Breast epithelium (tissue), 4 donors: ENCODE measurements around the gene YEATS4. TPM values are rescaled to one million over a fixed set of nuclear protein-coding genes. Genes with fewer than 3 reads are reported as not detected.
A peak's percentile ranks its signal among the peaks of the same experiment; 100 is the strongest.

Source experiments
- DNase-seq, 2 donors: peaks; one replicate each; pipeline ENCODE4 v3.0.0-alpha.2; 2019; ENCODE audit warnings: low spot score in 2 of 2
- H3K27ac ChIP-seq, 2 donors: fragments of 200-600 bp; sonication (generic) in 1 of 2; one replicate each; pipeline ENCODE4 v1.5.1; 2016 to 2019; ENCODE audit warnings: mild to moderate bottlenecking in 1 of 2
- H3K27me3 ChIP-seq, 2 donors: fragments of 200-600 bp; sonication (generic) in 1 of 2; one replicate each; pipeline versions ENCODE4 v1.5.1 to v1.6.0; 2017 to 2019; ENCODE audit warnings: control low read depth in 1 of 2, mild to moderate bottlenecking in 1 of 2
- H3K36me3 ChIP-seq: fragments of 200-600 bp; one replicate; pipeline ENCODE4 v1.5.1; 2019
- H3K4me1 ChIP-seq, 2 donors: fragments of 200-600 bp; sonication (generic); one replicate each; pipeline ENCODE4 v1.5.1; 2016 to 2019; ENCODE audit warnings: control low read depth in 1 of 2
- H3K4me3 ChIP-seq, 3 donors: fragments of 200-600 bp; sonication (generic); 1 replicate in 2 of 3; 2 replicates in 1 of 3; pipeline ENCODE4 v1.5.1; 2016 to 2019; ENCODE audit warnings: mild to moderate bottlenecking in 3 of 3, moderate library complexity in 2 of 3
- H3K9me3 ChIP-seq, 2 donors: fragments of 200-600 bp; sonication (generic) in 1 of 2; one replicate each; pipeline ENCODE4 v1.5.1; 2016 to 2019; ENCODE audit warnings: control low read depth in 1 of 2
- CTCF ChIP-seq, 3 donors: fragments of 450-650 bp; IDR thresholded peaks; one replicate each; pipeline ENCODE4 v1.5.1; 2016 to 2017; ENCODE audit warnings: antibody characterized with exemption in 3 of 3, mild to moderate bottlenecking in 3 of 3, moderate library complexity in 3 of 3
- POLR2A ChIP-seq: fragments of 450-650 bp; IDR thresholded peaks from one replicate; pipeline ENCODE4 v1.6.1; 2016; ENCODE audit warnings: antibody characterized with exemption, mild to moderate bottlenecking, moderate library complexity
- POLR2AphosphoS5 ChIP-seq, 3 donors: sonication (generic); formaldehyde crosslinking; IDR thresholded peaks; one replicate each; pipeline ENCODE4 v1.6.1; 2017; ENCODE audit warnings: antibody characterized with exemption in 3 of 3
- intact Hi-C: fragments of 100-400 bp; cut with DNase I; formaldehyde crosslinking; loops from one replicate; pipeline ENCODE4 v1.15.1; 2023; ENCODE audit warnings: low total_unique reads
- total RNA-seq, 3 donors: library from RNA; depleted of rRNA; stranded (reverse); fragments of >200 nt; gene quantifications; one replicate each; pipeline ENCODE4 v1.1.0, GENCODE V29; 2016

Gene YEATS4
- total RNA-seq, 3 donors from 2014 or later, result 13.8 to 23.0 (median 16.1) TPM

GRCh38 chr12:69388371-69388770 is 28.8 kb downstream of the YEATS4 start:
- H3K9me3 ChIP-seq, result no peaks in the 10 kb centered on the region
- no peak overlapping the region for H3K4me3 ChIP-seq
- intact Hi-C loops, result no loop called here
- no peak for DNase-seq
- H3K4me1 ChIP-seq, result no peaks in the 10 kb centered on the region
- H3K27ac ChIP-seq, result no peak overlapping the region
- no peaks in the 10 kb centered on the region for H3K27me3 ChIP-seq
- TF ChIP-seq POLR2AphosphoS5 (IDR thresholded peaks at IDR 0.05) (no peak), CTCF (IDR thresholded peaks at IDR 0.05) (peak; percentile 37 to 61 (median 49))
- peaks cover 4% of the 10 kb centered on the region for H3K36me3 ChIP-seq

- no peak overlapping the region for H3K27ac ChIP-seq
- intact Hi-C loops, result loop anchor here (2.0 kb wide), 1 partner anchor 57 kb away; no protein-coding TSS in a partner anchor
Measured at GRCh38 chr12:69389831-69390230, 30.3 kb downstream of the YEATS4 start.

GRCh38 chr12:69392179-69392928 is 32.8 kb downstream of the YEATS4 start:
- no peak overlapping the region for H3K27ac ChIP-seq
- peaks cover 4% of the 10 kb centered on the region for H3K36me3 ChIP-seq
- no peaks in the 10 kb centered on the region for H3K4me1 ChIP-seq
- no peaks in the 10 kb centered on the region for H3K27me3 ChIP-seq
- intact Hi-C loops, result no loop called here
- H3K4me3 ChIP-seq, result no peak overlapping the region
- TF ChIP-seq POLR2A, result no peak
- no peak for TF ChIP-seq POLR2AphosphoS5 (IDR thresholded peaks at IDR 0.05)
- no peak for TF ChIP-seq CTCF (IDR thresholded peaks at IDR 0.05)
- DNase-seq, result no peak
- H3K9me3 ChIP-seq, result peaks cover 0 to 4% of the 10 kb centered on the region in 2 donors

More at GRCh38 chr12:69389831-69390230, 30.3 kb downstream of the YEATS4 start:
- peaks cover 4% of the 10 kb centered on the region for H3K36me3 ChIP-seq
- H3K9me3 ChIP-seq, result no peaks in the 10 kb centered on the region
- no peaks in the 10 kb centered on the region for H3K4me1 ChIP-seq
- no peaks in the 10 kb centered on the region for H3K27me3 ChIP-seq
- DNase-seq, result no peak
- no peak overlapping the region for H3K4me3 ChIP-seq
- TF ChIP-seq POLR2AphosphoS5 (IDR thresholded peaks at IDR 0.05) (no peak), CTCF (IDR thresholded peaks at IDR 0.05) (no peak)

GRCh38 chr12:69396041-69396440 is 36.5 kb downstream of the YEATS4 start:
- Histone ChIP-seq H3K27ac (no peak overlapping the region), H3K4me1 (no peaks in the 10 kb centered on the region), H3K4me3 (no peak overlapping the region), H3K36me3 (no peaks in the 10 kb centered on the region), H3K9me3 (peaks cover 0 to 4% of the 10 kb centered on the region in 2 donors), H3K27me3 (no peaks in the 10 kb centered on the region)
- intact Hi-C loops, result loop anchor here (1.0 kb wide), 1 partner anchor 10 kb away; no protein-coding TSS in a partner anchor
- TF ChIP-seq POLR2A, result no peak
- no peak for TF ChIP-seq CTCF (IDR thresholded peaks at IDR 0.05)
- no peak for TF ChIP-seq POLR2AphosphoS5 (IDR thresholded peaks at IDR 0.05)
- no peak for DNase-seq

GRCh38 chr12:69396963-69397362 is 37.4 kb downstream of the YEATS4 start:
- TF ChIP-seq CTCF (IDR thresholded peaks at IDR 0.05), result no peak
- no peak for TF ChIP-seq POLR2AphosphoS5 (IDR thresholded peaks at IDR 0.05)
- no peak for TF ChIP-seq POLR2A
- no peaks in the 10 kb centered on the region for H3K36me3 ChIP-seq
- H3K9me3 ChIP-seq, result peaks cover 0 to 4% of the 10 kb centered on the region in 2 donors
- H3K27me3 ChIP-seq, result no peaks in the 10 kb centered on the region
- H3K4me3 ChIP-seq, result no peak overlapping the region
- no peak overlapping the region for H3K27ac ChIP-seq
- no peaks in the 10 kb centered on the region for H3K4me1 ChIP-seq
- DNase-seq, result no peak
- intact Hi-C loops, result loop anchor here (1.0 kb wide), 1 partner anchor 11 kb away; no protein-coding TSS in a partner anchor
